BJ (cell line): ENCODE data around the gene ATP8A1. TPM values are rescaled to one million over a fixed set of nuclear protein-coding genes. Genes with fewer than 3 reads are reported as not detected.

Experiments
- CTCF ChIA-PET: fragments of 350-600 bp; formaldehyde crosslinking; extraction: SDS; loops from one replicate; lab custom pipeline; 2021; ENCODE audit warnings: antibody characterized with exemption, inconsistent platforms; lab: Yijun Ruan, JAX
- POLR2A ChIA-PET: fragments of 300-600 bp; sonication (Branson Sonifier 250); formaldehyde crosslinking; extraction: SDS; loops from one replicate; lab custom pipeline; 2021; ENCODE audit warnings: antibody characterized with exemption; lab: Charles Lee
- DNase-seq: peaks from one replicate; pipeline ENCODE4 v3.0.0-alpha.2; 2011; ENCODE audit warnings: low read depth
- H3K27me3 ChIP-seq: 2 replicates; pipeline ENCODE4 v1.6.0; 2011; ENCODE audit warnings: low read length; ENCODE audit not compliant: control insufficient read depth, insufficient read depth
- H3K36me3 ChIP-seq: 2 replicates; pipeline ENCODE4 v1.5.1; 2011; ENCODE audit warnings: low read length; ENCODE audit not compliant: control insufficient read depth, insufficient read depth
- H3K4me3 ChIP-seq: 2 replicates; pipeline ENCODE4 v1.5.1; 2011; ENCODE audit warnings: low read depth, mild to moderate bottlenecking, control low read depth, low read length
- CTCF ChIP-seq: IDR thresholded peaks from 2 replicates; pipeline ENCODE4 v1.5.1; 2011; ENCODE audit warnings: low read depth, mild to moderate bottlenecking, control low read depth, inconsistent platforms, low read length, moderate library complexity; ENCODE audit not compliant: insufficient read depth
- polyA plus RNA-seq: library from polyadenylated mRNA; depleted of rRNA; stranded (reverse); fragments of >200 nt; gene quantifications from 2 replicates; pipeline ENCODE4 v1.2.3, GENCODE V29; 2011

Gene ATP8A1
- polyA plus RNA-seq, 1 experiment: 0.02 TPM

GRCh38 chr4:42512226-42512625, 144.7 kb downstream of the ATP8A1 start:
- ChIA-PET POLR2A (no interaction called here), CTCF (interaction anchor here (0.8 to 1.1 kb wide), 2 partner anchors 8 to 232 kb away, joined by 3 to 4 read pairs; no protein-coding TSS in a partner anchor)
- TF ChIP-seq CTCF: no peak

GRCh38 chr4:42510225-42510624, 146.7 kb downstream of the ATP8A1 start:
- Histone ChIP-seq H3K4me3 (no peak overlapping the region), H3K27me3 (no peaks in the 10 kb centered on the region), H3K36me3 (no peaks in the 10 kb centered on the region)
- no peak for TF ChIP-seq CTCF
- DNase-seq: no peak
- CTCF ChIA-PET: interaction anchor here (0.9 kb wide), 1 partner anchor 229 kb away, joined by 3 read pairs; no protein-coding TSS in a partner anchor
- POLR2A ChIA-PET: no interaction called here

More at GRCh38 chr4:42512226-42512625, 144.7 kb downstream of the ATP8A1 start:
- no peak overlapping the region for H3K4me3 ChIP-seq
- H3K36me3 ChIP-seq: no peaks in the 10 kb centered on the region
- no peaks in the 10 kb centered on the region for H3K27me3 ChIP-seq
- no peak for DNase-seq

GRCh38 chr4:42501624-42502401, 155.1 kb downstream of the ATP8A1 start:
- no peaks in the 10 kb centered on the region for H3K36me3 ChIP-seq
- no peak for DNase-seq
- TF ChIP-seq CTCF: no peak
- ChIA-PET POLR2A (no interaction called here), CTCF (interaction anchor here (1.5 kb wide), 1 partner anchor 18 kb away, joined by 4 read pairs; no protein-coding TSS in a partner anchor)
- H3K4me3 ChIP-seq: no peak overlapping the region
- H3K27me3 ChIP-seq: no peaks in the 10 kb centered on the region

- Histone ChIP-seq H3K36me3 (no peaks in the 10 kb centered on the region), H3K27me3 (no peaks in the 10 kb centered on the region), H3K4me3 (no peak overlapping the region)
- no peak for DNase-seq
- ChIA-PET CTCF (interaction anchor here (0.8 kb wide), 1 partner anchor 20 kb away, joined by 3 read pairs; no protein-coding TSS in a partner anchor), POLR2A (no interaction called here)
- no peak for TF ChIP-seq CTCF
These were observed 158.9 kb downstream of the ATP8A1 start for GRCh38 chr4:42498040-42498439.

GRCh38 chr4:42497142-42497910, 159.6 kb downstream of the ATP8A1 start:
- DNase-seq: no peak
- TF ChIP-seq CTCF: no peak
- Histone ChIP-seq H3K36me3 (no peaks in the 10 kb centered on the region), H3K4me3 (no peak overlapping the region), H3K27me3 (no peaks in the 10 kb centered on the region)
- CTCF ChIA-PET: no interaction called here
- POLR2A ChIA-PET: no interaction called here
